ENCODE measurements around the gene P3H2.
"Not testable (repeated sequence)": the region's sequence is repeated elsewhere in the genome, so short reads cannot be mapped to it uniquely, and the experiment has no call there.

P3H2 gene

GRCh38 chr3:190083635-190084034 is 37.1 kb downstream of the P3H2 start:
- TF ChIP-seq, protein P1, sequence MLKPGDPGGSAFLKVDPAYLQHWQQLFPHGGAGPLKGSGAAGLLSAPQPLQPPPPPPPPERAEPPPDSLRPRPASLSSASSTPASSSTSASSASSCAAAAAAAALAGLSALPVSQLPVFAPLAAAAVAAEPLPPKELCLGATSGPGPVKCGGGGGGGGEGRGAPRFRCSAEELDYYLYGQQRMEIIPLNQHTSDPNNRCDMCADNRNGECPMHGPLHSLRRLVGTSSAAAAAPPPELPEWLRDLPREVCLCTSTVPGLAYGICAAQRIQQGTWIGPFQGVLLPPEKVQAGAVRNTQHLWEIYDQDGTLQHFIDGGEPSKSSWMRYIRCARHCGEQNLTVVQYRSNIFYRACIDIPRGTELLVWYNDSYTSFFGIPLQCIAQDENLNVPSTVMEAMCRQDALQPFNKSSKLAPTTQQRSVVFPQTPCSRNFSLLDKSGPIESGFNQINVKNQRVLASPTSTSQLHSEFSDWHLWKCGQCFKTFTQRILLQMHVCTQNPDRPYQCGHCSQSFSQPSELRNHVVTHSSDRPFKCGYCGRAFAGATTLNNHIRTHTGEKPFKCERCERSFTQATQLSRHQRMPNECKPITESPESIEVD (tag by site-specific recombination; IDR thresholded peaks at IDR 0.05): peak; percentile 19; the same call in 1 of the 2 replicates
- TF ChIP-seq ZNF324 (tag by site-specific recombination; IDR thresholded peaks at IDR 0.05) (no peak), GLIS1 (tag by site-specific recombination; IDR thresholded peaks at IDR 0.05) (peak; percentile 43; the same call in 1 of the 2 replicates)
- TF ChIP-seq, protein P2, sequence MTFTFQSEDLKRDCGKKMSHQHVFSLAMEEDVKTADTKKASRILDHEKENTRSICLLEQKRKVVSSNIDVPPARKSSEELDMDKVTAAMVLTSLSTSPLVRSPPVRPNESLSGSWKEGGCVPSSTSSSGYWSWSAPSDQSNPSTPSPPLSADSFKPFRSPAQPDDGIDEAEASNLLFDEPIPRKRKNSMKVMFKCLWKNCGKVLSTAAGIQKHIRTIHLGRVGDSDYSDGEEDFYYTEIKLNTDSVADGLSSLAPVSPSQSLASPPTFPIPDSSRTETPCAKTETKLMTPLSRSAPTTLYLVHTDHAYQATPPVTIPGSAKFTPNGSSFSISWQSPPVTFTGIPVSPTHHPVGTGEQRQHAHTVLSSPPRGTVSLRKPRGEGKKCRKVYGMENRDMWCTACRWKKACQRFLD (tag by site-specific recombination; IDR thresholded peaks at IDR 0.05): no peak
- TF ChIP-seq, protein P3, sequence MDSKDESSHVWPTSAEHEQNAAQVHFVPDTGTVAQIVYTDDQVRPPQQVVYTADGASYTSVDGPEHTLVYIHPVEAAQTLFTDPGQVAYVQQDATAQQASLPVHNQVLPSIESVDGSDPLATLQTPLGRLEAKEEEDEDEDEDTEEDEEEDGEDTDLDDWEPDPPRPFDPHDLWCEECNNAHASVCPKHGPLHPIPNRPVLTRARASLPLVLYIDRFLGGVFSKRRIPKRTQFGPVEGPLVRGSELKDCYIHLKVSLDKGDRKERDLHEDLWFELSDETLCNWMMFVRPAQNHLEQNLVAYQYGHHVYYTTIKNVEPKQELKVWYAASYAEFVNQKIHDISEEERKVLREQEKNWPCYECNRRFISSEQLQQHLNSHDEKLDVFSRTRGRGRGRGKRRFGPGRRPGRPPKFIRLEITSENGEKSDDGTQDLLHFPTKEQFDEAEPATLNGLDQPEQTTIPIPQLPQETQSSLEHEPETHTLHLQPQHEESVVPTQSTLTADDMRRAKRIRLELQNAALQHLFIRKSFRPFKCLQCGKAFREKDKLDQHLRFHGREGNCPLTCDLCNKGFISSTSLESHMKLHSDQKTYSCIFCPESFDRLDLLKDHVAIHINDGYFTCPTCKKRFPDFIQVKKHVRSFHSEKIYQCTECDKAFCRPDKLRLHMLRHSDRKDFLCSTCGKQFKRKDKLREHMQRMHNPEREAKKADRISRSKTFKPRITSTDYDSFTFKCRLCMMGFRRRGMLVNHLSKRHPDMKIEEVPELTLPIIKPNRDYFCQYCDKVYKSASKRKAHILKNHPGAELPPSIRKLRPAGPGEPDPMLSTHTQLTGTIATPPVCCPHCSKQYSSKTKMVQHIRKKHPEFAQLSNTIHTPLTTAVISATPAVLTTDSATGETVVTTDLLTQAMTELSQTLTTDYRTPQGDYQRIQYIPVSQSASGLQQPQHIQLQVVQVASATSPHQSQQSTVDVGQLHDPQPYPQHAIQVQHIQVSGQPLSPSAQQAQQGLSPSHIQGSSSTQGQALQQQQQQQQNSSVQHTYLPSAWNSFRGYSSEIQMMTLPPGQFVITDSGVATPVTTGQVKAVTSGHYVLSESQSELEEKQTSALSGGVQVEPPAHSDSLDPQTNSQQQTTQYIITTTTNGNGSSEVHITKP (tag by site-specific recombination; IDR thresholded peaks at IDR 0.05): peak; percentile 7; the same call in 1 of the 2 replicates
- ChIA-PET CTCF (interaction anchor here (1.1 kb wide), 1 partner anchor 239 kb away, joined by 4 read pairs; the partner anchor contains the start of gene CLDN1), POLR2A (no interaction called here)
- Histone ChIP-seq H3K27ac (ENCODE audit: extremely low read depth, low read depth, low read length) (no peak overlapping the region), H3K9me3 (ENCODE audit: control insufficient read depth, insufficient read depth, low read depth, low read length) (no peaks in the 10 kb centered on the region), H3K36me3 (ENCODE audit: control insufficient read depth in 2 of 2, insufficient read depth in 1 of 2, low read length in 2 of 2) (no peaks in the 10 kb centered on the region), H3K4me3 (ENCODE audit: low read depth, low read length) (no peak overlapping the region), H3K4me1 (ENCODE audit: control insufficient read depth, insufficient read depth, low read length) (peaks cover 6% of the 10 kb centered on the region; the same call in 1 of the 2 replicates)

DNA sequence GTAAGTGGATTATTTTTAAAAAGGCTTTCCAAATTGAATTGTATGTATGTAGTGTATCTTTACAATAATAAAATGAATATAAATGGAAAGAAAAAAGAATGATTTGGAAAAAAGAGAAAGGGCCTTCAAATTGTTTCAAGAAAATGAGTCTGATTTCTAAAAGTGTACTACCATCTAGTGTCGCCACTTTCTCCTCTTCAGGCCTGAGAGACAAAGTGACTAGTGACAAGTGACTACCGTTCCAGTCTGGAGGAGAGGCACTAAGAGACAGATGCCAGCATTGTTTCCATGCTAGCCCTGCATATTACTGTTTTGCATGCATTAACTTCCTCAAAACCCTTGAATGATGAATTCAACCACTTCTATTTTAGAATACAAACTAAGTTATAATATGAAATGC is 39.3 kb downstream of the P3H2 start:
- CTCF ChIA-PET: interaction anchor here (0.6 kb wide), 1 partner anchor 46 kb away, joined by 3 read pairs; no protein-coding TSS in a partner anchor
- H3K36me3 ChIP-seq (ENCODE audit: control insufficient read depth in 2 of 2, insufficient read depth in 1 of 2, low read length in 2 of 2): no peaks in the 10 kb centered on the region

GRCh38 chr3:190079173-190079572 is 41.5 kb downstream of the P3H2 start:
- H3K9me3 ChIP-seq (ENCODE audit: control insufficient read depth, insufficient read depth, low read depth, low read length); H3K4me3 ChIP-seq (ENCODE audit: low read depth, low read length); POLR2A ChIA-PET; H3K36me3 ChIP-seq (ENCODE audit: control insufficient read depth in 2 of 2, insufficient read depth in 1 of 2, low read length in 2 of 2); H3K27ac ChIP-seq (ENCODE audit: extremely low read depth, low read depth, low read length); H3K4me1 ChIP-seq (ENCODE audit: control insufficient read depth, insufficient read depth, low read length): not testable (repeated sequence)
- CTCF ChIA-PET: interaction anchor here (1.3 kb wide), 1 partner anchor 243 kb away, joined by 3 read pairs; the partner anchor contains the start of gene CLDN1
- TF ChIP-seq ZNF664 (tag by site-specific recombination; IDR thresholded peaks at IDR 0.05) (peak; percentile 65), ZNF560 (tag by site-specific recombination; IDR thresholded peaks at IDR 0.05; ENCODE audit: borderline replicate concordance) (0 out of 2 replicates have a peak, but pooled peaks have one; percentile 42), ZNF501 (tag by site-specific recombination; IDR thresholded peaks at IDR 0.05) (peak; percentile 52; the same call in 1 of the 2 replicates), ZXDB (tag by site-specific recombination; IDR thresholded peaks at IDR 0.05) (peak; percentile 57), ZNF629 (tag by site-specific recombination; IDR thresholded peaks at IDR 0.05) (peak; percentile 56), ZNF433 (tag by site-specific recombination; IDR thresholded peaks at IDR 0.05; ENCODE audit: low read depth) (peak; percentile 84), ZBTB11 (tag by site-specific recombination; conservative IDR thresholded peaks at IDR 0.05; ENCODE audit: low read depth) (peak; percentile 76), ZNF202 (tag by site-specific recombination; IDR thresholded peaks at IDR 0.05; ENCODE audit: borderline replicate concordance) (peak; percentile 92), ZNF292 (tag by site-specific recombination; IDR thresholded peaks at IDR 0.05; ENCODE audit: borderline replicate concordance, low read depth) (0 out of 2 replicates have a peak, but pooled peaks have one; percentile 22), ZNF510 (tag by site-specific recombination; IDR thresholded peaks at IDR 0.05; ENCODE audit: insufficient replicate concordance) (peak; percentile 68), ZNF654 (tag by site-specific recombination; IDR thresholded peaks at IDR 0.05; ENCODE audit: low read depth) (peak; percentile 41), ZNF555 (tag by site-specific recombination; conservative IDR thresholded peaks at IDR 0.05) (peak; percentile 85), ZNF558 (tag by site-specific recombination; IDR thresholded peaks at IDR 0.05) (peak; percentile 64; the same call in 1 of the 2 replicates)
- TF ChIP-seq, protein P4, sequence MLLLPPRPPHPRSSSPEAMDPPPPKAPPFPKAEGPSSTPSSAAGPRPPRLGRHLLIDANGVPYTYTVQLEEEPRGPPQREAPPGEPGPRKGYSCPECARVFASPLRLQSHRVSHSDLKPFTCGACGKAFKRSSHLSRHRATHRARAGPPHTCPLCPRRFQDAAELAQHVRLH (tag by site-specific recombination; IDR thresholded peaks at IDR 0.05): 0 out of 2 replicates have a peak, but pooled peaks have one; percentile 16

More for the DNA sequence above, 39.3 kb downstream of the P3H2 start:
- Histone ChIP-seq H3K9me3 (ENCODE audit: control insufficient read depth, insufficient read depth, low read depth, low read length) (no peaks in the 10 kb centered on the region), H3K4me1 (ENCODE audit: control insufficient read depth, insufficient read depth, low read length) (peaks cover 6% of the 10 kb centered on the region; the same call in 1 of the 2 replicates), H3K27ac (ENCODE audit: extremely low read depth, low read depth, low read length) (no peak overlapping the region), H3K4me3 (ENCODE audit: low read depth, low read length) (no peak overlapping the region)
- TF ChIP-seq PRDM1 (tag by site-specific recombination; IDR thresholded peaks at IDR 0.05) (0 out of 2 replicates have a peak, but pooled peaks have one; percentile 18), ZNF121 (tag by site-specific recombination; IDR thresholded peaks at IDR 0.05) (no peak)
- POLR2A ChIA-PET: no interaction called here
